Endothelial cell of umbilical vein (primary cell): ENCODE results near the gene CCDC167.

Experiments
- CTCF ChIP-seq, 2 donors: IDR thresholded peaks; 1 replicate in 1 of 2; 2 replicates in 1 of 2; pipeline ENCODE4 v1.5.1; 2011; ENCODE audit warnings: low read length in 2 of 2, mild to moderate bottlenecking in 2 of 2, moderate library complexity in 2 of 2, control low read depth in 1 of 2, inconsistent platforms in 1 of 2, low read depth in 1 of 2; ENCODE audit not compliant: insufficient read depth in 1 of 2; ENCODE audit errors: extremely low read depth in 1 of 2
- EZH2 ChIP-seq: IDR thresholded peaks from 2 replicates; pipeline ENCODE4 v1.6.1; 2012; ENCODE audit warnings: borderline replicate concordance, low read depth, mild to moderate bottlenecking, moderate library complexity, low read length, inconsistent platforms; ENCODE audit not compliant: severe bottlenecking
- FOS ChIP-seq: IDR thresholded peaks from 2 replicates; pipeline ENCODE4 v1.6.1; 2011; ENCODE audit warnings: mild to moderate bottlenecking, low read length, moderate library complexity, borderline replicate concordance; ENCODE audit not compliant: insufficient read depth
- GATA2 ChIP-seq: IDR thresholded peaks from 2 replicates; pipeline ENCODE4 v1.7.0; 2011; ENCODE audit warnings: low read depth, mild to moderate bottlenecking, moderate library complexity, mixed read lengths, low read length; ENCODE audit not compliant: insufficient read length, insufficient read depth
- JUN ChIP-seq: IDR thresholded peaks from 2 replicates; pipeline ENCODE4 v1.6.1; 2011; ENCODE audit warnings: borderline replicate concordance, low read depth; ENCODE audit not compliant: insufficient read length, insufficient read depth
- MYC ChIP-seq: IDR thresholded peaks from one replicate; pipeline ENCODE4 v1.6.1; 2011; ENCODE audit warnings: mild to moderate bottlenecking, low read depth, low read length
- POLR2A ChIP-seq: IDR thresholded peaks from 2 replicates; pipeline ENCODE4 v1.6.1; 2012; ENCODE audit warnings: low read depth, mild to moderate bottlenecking, control low read depth, low read length
- POLR2AphosphoS5 ChIP-seq: IDR thresholded peaks from 2 replicates; pipeline ENCODE4 v1.6.1; 2012; ENCODE audit warnings: low read depth, mild to moderate bottlenecking, control low read depth, low read length, moderate library complexity; ENCODE audit not compliant: insufficient read depth
- TF ChIP-seq, protein P1 (sequence below): IDR thresholded peaks from 2 replicates; pipeline ENCODE4 v1.6.1; 2011; ENCODE audit not compliant: insufficient read depth, insufficient read length

DNA sequence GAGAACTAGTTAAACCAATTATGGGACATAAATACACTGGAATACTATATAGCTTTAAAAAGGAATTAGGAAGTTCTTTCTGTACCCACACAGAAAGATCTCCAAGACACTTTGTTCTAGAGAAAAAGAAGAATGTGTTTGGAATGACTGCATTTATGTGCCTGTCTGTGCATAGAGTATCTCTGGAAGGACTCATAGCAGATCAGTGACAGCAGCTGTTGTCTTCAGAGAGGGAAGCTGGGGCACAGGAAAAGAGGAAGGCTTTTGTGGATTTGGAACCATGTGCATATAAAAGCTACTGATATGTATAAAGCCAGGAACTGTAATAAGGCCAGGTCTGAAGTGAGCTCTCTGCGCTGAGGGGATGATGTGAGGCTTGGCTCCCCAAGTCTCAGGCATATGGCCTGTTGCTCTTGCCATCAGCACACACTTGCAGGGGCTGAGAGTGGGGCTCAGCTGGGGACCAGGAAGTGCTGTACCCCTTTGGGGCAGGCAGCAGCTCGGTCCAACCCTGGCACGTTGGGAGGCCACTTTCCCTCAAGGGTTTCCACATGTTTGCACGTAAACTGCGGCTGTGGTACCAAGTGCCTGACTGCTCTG lies 31.8 kb upstream of the CCDC167 start:
- no peak for TF ChIP-seq CTCF (IDR thresholded peaks at IDR 0.05; ENCODE audit: extremely low read depth in 1 of 2, insufficient read depth in 1 of 2, low read depth in 1 of 2, low read length in 2 of 2)
- no peak for TF ChIP-seq EZH2
- no peak for TF ChIP-seq FOS
- TF ChIP-seq POLR2A = no peak
- no peak for TF ChIP-seq POLR2AphosphoS5
- no peak for TF ChIP-seq MYC
- TF ChIP-seq JUN = no peak
- TF ChIP-seq, protein P1, sequence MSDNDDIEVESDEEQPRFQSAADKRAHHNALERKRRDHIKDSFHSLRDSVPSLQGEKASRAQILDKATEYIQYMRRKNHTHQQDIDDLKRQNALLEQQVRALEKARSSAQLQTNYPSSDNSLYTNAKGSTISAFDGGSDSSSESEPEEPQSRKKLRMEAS = no peak
- TF ChIP-seq GATA2 = no peak
